GM12801 (cell line): ENCODE data around the gene P2RY4.

Experiments
- TF ChIP-seq, protein P1 (sequence below): IDR thresholded peaks from one replicate; pipeline ENCODE4 v1.5.1; 2011; ENCODE audit warnings: control low read depth; ENCODE audit not compliant: insufficient read length; ENCODE audit errors: extremely low read depth

P2RY4 gene

DNA sequence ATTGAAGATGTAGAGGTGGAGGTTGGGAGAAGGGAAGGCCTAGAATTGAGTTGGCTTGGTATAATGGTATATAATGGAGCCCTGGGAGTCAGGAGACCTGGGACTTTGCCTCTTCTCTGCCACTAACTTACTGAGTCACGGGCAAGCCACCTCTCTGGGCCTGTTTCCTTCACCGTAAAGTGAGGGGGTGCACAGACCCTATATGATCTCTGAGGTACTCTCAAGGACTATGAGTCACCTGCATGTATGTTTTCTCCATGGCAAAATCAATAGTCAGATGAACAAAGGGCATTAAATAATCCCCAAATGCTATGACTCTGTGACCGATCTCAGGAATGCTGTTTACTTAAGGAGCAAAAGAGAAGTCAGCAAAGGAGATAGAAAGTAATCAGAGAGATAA, 5.1 kb downstream of the P2RY4 start:
- TF ChIP-seq, protein P1, sequence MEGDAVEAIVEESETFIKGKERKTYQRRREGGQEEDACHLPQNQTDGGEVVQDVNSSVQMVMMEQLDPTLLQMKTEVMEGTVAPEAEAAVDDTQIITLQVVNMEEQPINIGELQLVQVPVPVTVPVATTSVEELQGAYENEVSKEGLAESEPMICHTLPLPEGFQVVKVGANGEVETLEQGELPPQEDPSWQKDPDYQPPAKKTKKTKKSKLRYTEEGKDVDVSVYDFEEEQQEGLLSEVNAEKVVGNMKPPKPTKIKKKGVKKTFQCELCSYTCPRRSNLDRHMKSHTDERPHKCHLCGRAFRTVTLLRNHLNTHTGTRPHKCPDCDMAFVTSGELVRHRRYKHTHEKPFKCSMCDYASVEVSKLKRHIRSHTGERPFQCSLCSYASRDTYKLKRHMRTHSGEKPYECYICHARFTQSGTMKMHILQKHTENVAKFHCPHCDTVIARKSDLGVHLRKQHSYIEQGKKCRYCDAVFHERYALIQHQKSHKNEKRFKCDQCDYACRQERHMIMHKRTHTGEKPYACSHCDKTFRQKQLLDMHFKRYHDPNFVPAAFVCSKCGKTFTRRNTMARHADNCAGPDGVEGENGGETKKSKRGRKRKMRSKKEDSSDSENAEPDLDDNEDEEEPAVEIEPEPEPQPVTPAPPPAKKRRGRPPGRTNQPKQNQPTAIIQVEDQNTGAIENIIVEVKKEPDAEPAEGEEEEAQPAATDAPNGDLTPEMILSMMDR: no peak

DNA sequence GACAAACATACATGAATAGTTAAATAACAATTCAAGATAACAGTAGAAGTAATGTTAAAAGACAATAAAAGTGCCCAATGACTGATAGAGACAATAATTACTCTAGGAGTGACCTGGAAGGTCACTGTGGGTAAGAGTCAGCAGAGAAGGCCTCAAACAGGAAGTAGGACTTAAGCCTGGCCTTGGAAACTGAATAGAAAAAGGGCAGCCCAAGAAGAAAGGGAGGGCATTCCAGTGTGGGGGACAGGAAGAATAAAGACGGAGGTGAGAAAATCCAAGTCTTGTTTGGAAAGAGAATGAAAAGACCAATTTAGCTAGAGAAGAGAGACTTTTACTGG, 6.0 kb downstream of the P2RY4 start:
- TF ChIP-seq, protein P1: no peak

DNA sequence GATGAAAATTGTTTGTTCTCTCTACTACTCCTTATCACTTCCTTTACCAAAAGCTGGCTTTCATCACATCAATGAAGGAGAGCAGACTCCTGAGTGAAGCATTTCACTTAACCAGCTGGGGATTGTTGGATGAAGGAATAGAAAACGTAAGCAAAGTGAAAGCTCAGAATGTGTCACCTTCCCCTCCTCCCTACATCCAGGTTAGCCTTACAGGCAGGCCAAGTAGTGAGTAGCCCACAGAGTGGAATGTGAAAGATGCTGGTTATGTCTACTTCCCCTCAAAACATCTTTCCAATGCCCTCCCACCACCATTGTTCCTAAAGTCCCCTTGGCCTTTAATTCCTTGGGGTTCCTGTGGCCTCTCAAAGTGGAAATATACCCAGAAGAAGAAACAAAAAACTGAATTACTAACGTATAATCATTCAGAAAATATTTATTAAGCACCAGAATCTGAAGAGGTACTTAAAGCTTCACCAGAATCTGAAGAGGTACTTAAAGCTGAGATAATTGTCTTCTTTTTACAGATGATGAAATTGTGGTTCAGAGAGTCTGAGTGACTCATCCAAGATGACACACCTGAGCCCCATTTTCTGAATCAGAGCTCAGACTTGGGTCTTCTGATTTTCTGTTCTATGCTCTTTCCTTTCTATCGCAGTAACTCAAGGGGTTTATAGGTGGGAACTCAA, 6.5 kb downstream of the P2RY4 start:
- TF ChIP-seq, protein P1: no peak

DNA sequence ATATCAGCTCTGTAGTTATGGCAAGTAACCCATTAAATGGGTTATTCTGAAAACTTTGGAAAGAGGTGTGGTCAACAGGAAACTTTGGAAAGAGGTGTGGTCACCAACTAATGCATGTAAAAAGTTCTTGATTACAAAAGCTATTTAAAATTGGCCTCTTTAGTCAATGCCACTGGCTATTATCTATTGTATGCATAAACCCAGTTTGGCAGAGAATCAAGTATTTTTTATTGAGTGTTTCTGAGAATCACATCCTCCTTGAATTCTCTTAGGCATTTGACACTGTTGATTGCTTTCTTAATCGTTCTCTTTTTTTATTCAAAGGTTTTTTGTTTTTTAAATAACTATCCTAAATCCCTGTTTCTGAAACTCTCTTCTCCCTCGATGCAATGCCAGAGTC, 7.5 kb downstream of the P2RY4 start:
- TF ChIP-seq, protein P1: no peak

DNA sequence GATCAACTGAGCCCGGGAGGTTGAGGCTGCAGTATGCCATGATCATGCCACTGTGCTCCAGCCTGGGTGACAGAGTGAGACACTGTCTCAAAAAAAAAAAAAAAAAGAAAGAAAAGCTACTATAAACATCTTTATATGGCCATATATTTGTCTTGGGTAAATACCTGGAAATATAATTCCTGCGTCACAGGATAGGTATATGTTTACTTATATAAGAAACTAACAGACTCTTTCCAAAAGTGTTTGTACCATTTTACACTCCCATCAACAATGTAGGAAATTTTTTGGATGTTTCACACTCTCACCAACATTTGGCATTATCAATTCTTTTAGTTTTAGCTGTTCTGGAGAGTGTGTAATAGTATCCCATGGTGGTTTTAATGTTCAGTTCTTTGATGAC, 12.8 kb downstream of the P2RY4 start:
- TF ChIP-seq, protein P1: no peak

DNA sequence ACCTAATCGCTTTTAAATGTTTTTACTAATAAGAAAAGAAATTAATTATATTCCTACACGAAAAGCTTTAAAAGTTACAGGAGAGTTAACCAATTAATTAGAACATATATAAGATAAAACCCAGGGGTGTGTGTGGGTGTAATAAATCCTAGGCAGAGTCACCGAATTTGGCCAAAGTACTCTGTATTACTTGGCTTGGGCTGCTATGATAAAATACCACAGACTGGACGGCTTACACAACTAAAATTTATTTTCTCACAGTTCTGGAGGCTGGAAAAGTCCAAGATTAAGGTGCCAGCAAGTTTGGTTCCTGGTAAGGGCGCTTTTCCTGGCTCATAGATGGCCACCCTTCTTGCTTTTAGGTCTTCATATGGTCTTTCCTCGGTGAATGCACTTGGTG, 15.1 kb downstream of the P2RY4 start:
- TF ChIP-seq, protein P1: no peak

DNA sequence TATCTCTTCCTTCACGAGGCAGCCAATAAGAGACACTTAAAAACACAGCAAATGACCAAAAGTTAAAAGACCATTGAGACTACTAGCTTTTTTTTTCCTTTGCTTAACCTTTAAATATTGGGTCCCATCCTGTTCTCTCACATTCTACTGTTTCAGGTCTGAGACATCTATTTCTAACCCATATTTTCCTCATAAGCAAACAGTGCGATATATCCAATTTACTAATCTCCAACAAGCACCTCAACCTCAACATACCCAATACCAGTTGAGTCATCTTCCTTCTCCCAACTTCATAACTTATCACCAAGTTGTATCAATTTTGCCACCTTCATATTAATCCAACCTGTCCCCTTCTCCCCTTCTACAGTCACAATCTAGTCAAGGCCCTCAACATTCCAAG, 18.5 kb downstream of the P2RY4 start:
- TF ChIP-seq, protein P1: no peak

DNA sequence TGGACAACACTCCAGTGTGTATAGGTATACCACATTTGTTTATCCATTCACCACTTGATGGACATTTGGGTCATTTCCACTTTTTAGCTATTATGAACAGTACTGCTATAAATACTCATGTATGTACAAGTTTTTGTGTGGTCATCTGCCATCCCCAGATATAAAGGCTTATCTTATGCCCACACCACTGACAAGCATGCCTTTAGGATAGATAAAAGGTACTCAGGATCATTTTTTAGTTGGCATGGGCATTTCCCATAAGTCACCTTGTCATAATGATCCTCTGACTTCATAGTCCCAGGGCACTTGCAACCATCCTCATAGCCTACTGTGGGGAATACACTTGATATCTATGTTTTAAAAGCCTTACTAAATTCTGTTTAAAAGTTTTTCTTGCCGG, 19.3 kb downstream of the P2RY4 start:
- TF ChIP-seq, protein P1: no peak
